Upper lobe of left lung (tissue), 6 donors: ENCODE results near the gene USP15. TPM values are rescaled to one million over a fixed set of nuclear protein-coding genes. Genes with fewer than 3 reads are reported as not detected.

Experiments
- ATAC-seq, 2 donors: fragments of 200-7000 bp; cut with Tn5 transposase; one replicate each; pipeline ENCODE4 v1.9.1; 2022; ENCODE audit warnings: mild to moderate bottlenecking in 2 of 2, moderate library complexity in 2 of 2; ENCODE audit not compliant: low FRiP score in 2 of 2
- DNase-seq, 2 donors: peaks; one replicate each; pipeline ENCODE4 v3.0.0-alpha.2; 2019 to 2020
- H3K27ac ChIP-seq, 4 donors: fragments of 200-600 bp; sonication (generic); one replicate each; pipeline ENCODE4 v1.5.1; 2016 to 2019
- H3K27me3 ChIP-seq, 4 donors: fragments of 200-600 bp; sonication (generic); one replicate each; pipeline ENCODE4 v1.5.1; 2017 to 2019
- H3K36me3 ChIP-seq, 4 donors: fragments of 200-600 bp; sonication (generic); one replicate each; pipeline ENCODE4 v1.5.1; 2016 to 2019
- H3K4me1 ChIP-seq, 4 donors: fragments of 200-600 bp; sonication (generic); one replicate each; pipeline ENCODE4 v1.5.1; 2018 to 2019
- H3K4me3 ChIP-seq, 4 donors: fragments of 200-600 bp; sonication (generic); one replicate each; pipeline ENCODE4 v1.5.1; 2017 to 2019; ENCODE audit warnings: mild to moderate bottlenecking in 2 of 4, moderate library complexity in 1 of 4
- H3K9me3 ChIP-seq, 4 donors: fragments of 200-600 bp; sonication (generic); one replicate each; pipeline ENCODE4 v1.5.1; 2018 to 2019
- EP300 ChIP-seq, 4 donors: sonication (generic); formaldehyde crosslinking; IDR thresholded peaks; one replicate each; pipeline ENCODE4 v1.5.1; 2017; ENCODE audit warnings: antibody characterized with exemption in 4 of 4, control low read depth in 2 of 4
- POLR2A ChIP-seq, 4 donors: fragments of 450-650 bp; IDR thresholded peaks; one replicate each; pipeline ENCODE4 v1.5.1; 2016 to 2017; ENCODE audit warnings: antibody characterized with exemption in 4 of 4, mild to moderate bottlenecking in 2 of 4
- POLR2AphosphoS5 ChIP-seq, 2 donors: sonication (generic); formaldehyde crosslinking; IDR thresholded peaks; one replicate each; pipeline ENCODE4 v1.5.1; 2017; ENCODE audit warnings: antibody characterized with exemption in 2 of 2
- WGBS, 2 donors: methylation state at CpG; one replicate each; pipeline ENCODE4 v1.1.5; 2017 to 2018; 5-methylcytosine and 5-hydroxymethylcytosine counted together
- total RNA-seq, 6 donors: library from RNA; depleted of rRNA in 4 of 6; stranded (reverse); fragments of >200 nt in 4 of 6; gene quantifications; one replicate each; pipeline versions ENCODE4 v1.1.0 to v1.2.1, GENCODE V29; 2016 to 2021
- TF ChIP-seq, protein P1 (sequence below), 6 experiments: fragments of 450-650 bp in 4 of 6; fragments of 200-600 bp in 2 of 6; sonication (generic) in 2 of 6; IDR thresholded peaks; one replicate each; pipeline ENCODE4 v1.5.1; 2016 to 2019; ENCODE audit warnings: antibody characterized with exemption in 6 of 6
- donor health status: DM: no; HTN: no; CAD: no; lungs with moderate emphysema.
- donor health status: DM: no; HTN: yes; CAD: no; lungs with severe emphysema.

The USP15 gene
- total RNA-seq, 6 donors from 2014 or later = 66.5 to 239 (median 81.2) TPM

DNA sequence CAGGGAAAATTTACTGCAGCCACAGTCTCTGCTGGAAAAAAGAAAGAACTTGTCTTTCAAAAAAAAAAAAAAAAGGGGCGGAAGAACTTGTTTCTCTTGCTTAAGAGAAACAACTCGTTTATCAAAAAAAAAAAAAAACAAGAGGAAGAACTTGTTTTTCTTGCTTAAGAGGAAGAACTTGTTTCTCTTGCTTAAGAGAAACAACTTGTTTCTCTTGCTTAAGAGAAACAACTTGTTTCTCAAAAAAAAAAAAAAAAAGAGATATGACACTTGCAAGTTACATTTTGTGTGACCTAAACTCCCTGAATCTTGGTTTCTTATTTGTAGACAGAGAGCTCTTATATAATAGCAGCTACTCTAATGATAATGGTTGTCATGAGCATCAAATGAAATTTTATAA lies 44.7 kb upstream of the USP15 start:
- Histone ChIP-seq H3K27ac (peak overlapping the region; percentile 56 to 81 (median 67)), H3K4me3 (no peak overlapping the region), H3K4me1 (peaks cover 0 to 14% (median 7%) of the 10 kb centered on the region in 4 donors), H3K27me3 (no peaks in the 10 kb centered on the region), H3K36me3 (no peaks in the 10 kb centered on the region), H3K9me3 (no peaks in the 10 kb centered on the region)
- no peak for ATAC-seq
- DNase-seq = no peak
- TF ChIP-seq EP300 (IDR thresholded peaks at IDR 0.05) (no peak), POLR2AphosphoS5 (IDR thresholded peaks at IDR 0.05) (no peak), POLR2A (IDR thresholded peaks at IDR 0.05) (no peak)
- TF ChIP-seq, protein P1, sequence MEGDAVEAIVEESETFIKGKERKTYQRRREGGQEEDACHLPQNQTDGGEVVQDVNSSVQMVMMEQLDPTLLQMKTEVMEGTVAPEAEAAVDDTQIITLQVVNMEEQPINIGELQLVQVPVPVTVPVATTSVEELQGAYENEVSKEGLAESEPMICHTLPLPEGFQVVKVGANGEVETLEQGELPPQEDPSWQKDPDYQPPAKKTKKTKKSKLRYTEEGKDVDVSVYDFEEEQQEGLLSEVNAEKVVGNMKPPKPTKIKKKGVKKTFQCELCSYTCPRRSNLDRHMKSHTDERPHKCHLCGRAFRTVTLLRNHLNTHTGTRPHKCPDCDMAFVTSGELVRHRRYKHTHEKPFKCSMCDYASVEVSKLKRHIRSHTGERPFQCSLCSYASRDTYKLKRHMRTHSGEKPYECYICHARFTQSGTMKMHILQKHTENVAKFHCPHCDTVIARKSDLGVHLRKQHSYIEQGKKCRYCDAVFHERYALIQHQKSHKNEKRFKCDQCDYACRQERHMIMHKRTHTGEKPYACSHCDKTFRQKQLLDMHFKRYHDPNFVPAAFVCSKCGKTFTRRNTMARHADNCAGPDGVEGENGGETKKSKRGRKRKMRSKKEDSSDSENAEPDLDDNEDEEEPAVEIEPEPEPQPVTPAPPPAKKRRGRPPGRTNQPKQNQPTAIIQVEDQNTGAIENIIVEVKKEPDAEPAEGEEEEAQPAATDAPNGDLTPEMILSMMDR (IDR thresholded peaks at IDR 0.05) = no peak
- 7 to 11% methylated on average over 2 of the region's 2 CpGs for WGBS, 2 donors

DNA sequence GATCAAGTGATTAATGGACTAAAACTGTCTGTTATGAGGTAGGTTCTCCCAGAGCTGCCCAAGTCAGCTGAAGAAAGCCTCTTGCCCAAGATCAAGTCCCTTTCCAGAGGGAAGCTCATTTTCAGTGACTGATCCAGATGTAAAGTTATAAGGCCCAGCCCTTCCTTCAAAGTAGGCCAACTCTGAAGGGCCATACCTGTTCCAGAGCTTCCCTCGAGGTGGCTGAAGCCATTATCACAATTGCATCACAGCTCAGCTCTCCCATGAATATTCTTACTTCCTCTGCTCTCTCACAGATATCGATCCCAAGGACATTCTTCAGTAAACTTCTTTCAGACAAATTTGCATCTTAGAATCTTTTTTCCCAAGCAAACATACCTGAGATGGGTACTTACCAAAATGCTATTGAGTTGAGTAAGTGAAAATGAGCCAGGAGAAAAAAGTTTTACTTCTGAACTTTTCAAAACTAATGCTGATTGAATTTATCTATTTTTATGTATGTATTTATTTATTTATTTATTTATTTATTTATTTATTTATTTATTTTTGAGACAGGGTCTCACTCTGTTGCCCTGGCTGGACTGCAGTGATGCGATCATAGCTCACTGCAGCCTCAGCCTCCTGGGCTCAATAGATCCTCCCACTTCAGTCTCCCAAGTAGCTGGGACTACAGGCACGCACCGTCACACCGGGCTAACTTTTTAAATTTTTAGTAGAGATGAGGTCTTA lies 42.6 kb upstream of the USP15 start:
- no peak for DNase-seq
- H3K9me3 ChIP-seq = no peaks in the 10 kb centered on the region
- no peaks in the 10 kb centered on the region for H3K36me3 ChIP-seq
- no peak for ATAC-seq
- TF ChIP-seq POLR2AphosphoS5 (IDR thresholded peaks at IDR 0.05) (no peak), EP300 (IDR thresholded peaks at IDR 0.05) (no peak), POLR2A (IDR thresholded peaks at IDR 0.05) (no peak)
- TF ChIP-seq, protein P1 (IDR thresholded peaks at IDR 0.05) = no peak
- no peaks in the 10 kb centered on the region for H3K27me3 ChIP-seq
- no peak overlapping the region for H3K4me3 ChIP-seq
- H3K4me1 ChIP-seq = peaks cover 0 to 14% (median 7%) of the 10 kb centered on the region in 4 donors
- H3K27ac ChIP-seq = peak overlapping the region in 1 of 4 donors; percentile 81
- 88 to 91% methylated on average over 6 of the region's 6 CpGs for WGBS, 2 donors

DNA sequence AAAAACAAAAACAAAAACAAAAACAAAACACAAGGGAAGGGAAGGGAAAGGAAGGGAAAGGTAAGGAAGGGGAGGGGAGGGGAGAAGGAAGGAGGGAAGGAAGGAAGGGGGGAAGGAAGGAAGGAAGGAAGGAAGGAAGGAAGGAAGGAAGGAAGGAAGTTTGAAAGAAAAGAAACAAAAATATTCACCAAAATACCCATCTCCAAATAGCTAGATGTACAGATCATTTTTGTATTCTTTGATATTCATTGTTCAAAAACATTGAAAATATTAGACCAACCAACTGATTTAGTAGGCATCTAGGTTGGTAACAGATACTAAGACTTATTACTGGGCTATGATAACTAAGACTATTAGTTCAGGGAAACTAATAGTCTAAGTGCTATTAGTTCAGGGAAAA lies 39.1 kb upstream of the USP15 start:
- no peak overlapping the region for H3K4me3 ChIP-seq
- no peak for DNase-seq
- no peak for ATAC-seq
- peaks cover 0 to under 1% (median 0%) of the 10 kb centered on the region in 4 donors for H3K4me1 ChIP-seq
- no peaks in the 10 kb centered on the region for H3K27me3 ChIP-seq
- H3K9me3 ChIP-seq = no peaks in the 10 kb centered on the region
- TF ChIP-seq, protein P1 (IDR thresholded peaks at IDR 0.05) = no peak
- TF ChIP-seq POLR2AphosphoS5 (IDR thresholded peaks at IDR 0.05) (no peak), EP300 (IDR thresholded peaks at IDR 0.05) (no peak)
- H3K27ac ChIP-seq = no peak overlapping the region
- H3K36me3 ChIP-seq = no peaks in the 10 kb centered on the region

DNA sequence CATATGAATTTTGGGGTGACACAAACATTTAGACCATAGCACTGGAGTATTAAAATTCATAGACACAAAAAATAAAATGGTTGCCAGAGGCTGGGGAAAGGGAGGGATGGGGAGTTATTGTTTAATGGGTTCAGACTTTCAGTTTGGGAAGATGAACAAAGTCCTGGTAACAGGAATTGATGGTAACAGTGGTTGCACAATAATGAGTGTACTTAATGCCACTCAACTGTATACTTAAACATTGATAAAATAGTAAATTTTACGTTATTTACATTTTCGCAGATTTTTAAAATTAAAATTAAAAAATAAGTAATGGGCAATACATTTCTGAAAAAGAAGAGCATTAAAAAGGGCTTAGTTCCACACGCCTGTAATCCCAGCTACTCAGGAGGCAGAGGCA lies 35.6 kb upstream of the USP15 start:
- DNase-seq (no peak), ATAC-seq (no peak)
- H3K36me3 ChIP-seq = no peaks in the 10 kb centered on the region
- H3K4me3 ChIP-seq = no peak overlapping the region
- H3K27me3 ChIP-seq = no peaks in the 10 kb centered on the region
- H3K27ac ChIP-seq = no peak overlapping the region
- H3K4me1 ChIP-seq = no peaks in the 10 kb centered on the region
- no peak for TF ChIP-seq POLR2AphosphoS5 (IDR thresholded peaks at IDR 0.05)
- TF ChIP-seq POLR2A (IDR thresholded peaks at IDR 0.05) = no peak
- TF ChIP-seq, protein P1 (IDR thresholded peaks at IDR 0.05) = no peak
- TF ChIP-seq EP300 (IDR thresholded peaks at IDR 0.05) = no peak
- no peaks in the 10 kb centered on the region for H3K9me3 ChIP-seq
- WGBS, 2 donors = 83 to 85% methylated on average over 3 of the region's 3 CpGs

DNA sequence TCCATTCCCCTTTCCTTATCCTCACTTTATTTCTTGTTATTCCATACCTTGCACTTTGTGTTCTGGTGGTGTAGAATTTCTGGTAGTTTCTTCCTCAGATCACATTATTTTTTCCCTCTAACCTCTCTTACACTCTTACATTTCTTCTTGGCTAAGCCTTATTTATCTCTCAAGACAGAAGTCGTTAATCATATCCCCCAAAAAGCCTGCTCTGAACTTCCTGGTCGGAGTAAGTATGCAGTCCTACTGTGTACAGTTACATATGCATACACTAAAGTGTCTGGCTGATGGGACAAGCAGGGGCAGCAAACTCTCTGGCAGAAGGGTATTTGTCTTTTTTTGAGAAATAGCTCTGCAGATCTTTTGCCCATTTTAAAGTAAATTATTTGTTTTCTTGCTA lies 33.1 kb upstream of the USP15 start:
- ATAC-seq = no peak
- no peaks in the 10 kb centered on the region for H3K27me3 ChIP-seq
- no peaks in the 10 kb centered on the region for H3K36me3 ChIP-seq
- no peaks in the 10 kb centered on the region for H3K9me3 ChIP-seq
- 70% methylated on average over 2 of the region's 2 CpGs for WGBS, 2 donors
- H3K4me1 ChIP-seq = no peaks in the 10 kb centered on the region
- H3K4me3 ChIP-seq = no peak overlapping the region
- no peak for TF ChIP-seq POLR2AphosphoS5 (IDR thresholded peaks at IDR 0.05)
- TF ChIP-seq, protein P1 (IDR thresholded peaks at IDR 0.05) = no peak
- no peak for TF ChIP-seq POLR2A (IDR thresholded peaks at IDR 0.05)
- H3K27ac ChIP-seq = no peak overlapping the region
- no peak for DNase-seq
